NCI-H526 (cell line): ENCODE measurements around the gene CCL18.
"Not testable (repeated sequence)": the region's sequence is repeated elsewhere in the genome, so short reads cannot be mapped to it uniquely, and the experiment has no call there.

Experiments
- DNase-seq, 2 experiments: peaks; one replicate each; lab custom pipeline; 2025; lab: John Stamatoyannopoulos, UW

The CCL18 gene

DNA sequence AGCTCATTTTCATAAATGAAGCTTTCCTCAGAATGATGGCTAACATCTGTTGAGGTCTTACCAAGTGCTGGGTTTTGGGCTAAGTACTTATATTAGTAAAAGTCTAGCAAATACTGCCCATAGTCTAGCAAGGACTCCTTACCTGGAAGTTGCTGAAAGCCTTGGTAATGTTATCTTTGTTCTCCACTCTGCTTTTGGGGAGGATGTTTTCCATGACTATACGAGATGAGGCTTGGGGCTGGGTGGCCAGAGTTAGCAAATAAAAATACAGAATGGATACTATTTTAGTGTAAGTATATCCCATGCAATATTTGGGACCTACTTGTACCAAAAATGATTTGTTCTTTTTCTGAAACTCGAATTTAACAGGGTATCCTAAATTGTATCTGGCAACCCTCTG, 7.7 kb downstream of the CCL18 start:
- no peak for DNase-seq

- DNase-seq: peak; percentile 50 to 77
Observed at GRCh38 chr17:36072431-36073121, 8.5 kb downstream of the CCL18 start.

DNA sequence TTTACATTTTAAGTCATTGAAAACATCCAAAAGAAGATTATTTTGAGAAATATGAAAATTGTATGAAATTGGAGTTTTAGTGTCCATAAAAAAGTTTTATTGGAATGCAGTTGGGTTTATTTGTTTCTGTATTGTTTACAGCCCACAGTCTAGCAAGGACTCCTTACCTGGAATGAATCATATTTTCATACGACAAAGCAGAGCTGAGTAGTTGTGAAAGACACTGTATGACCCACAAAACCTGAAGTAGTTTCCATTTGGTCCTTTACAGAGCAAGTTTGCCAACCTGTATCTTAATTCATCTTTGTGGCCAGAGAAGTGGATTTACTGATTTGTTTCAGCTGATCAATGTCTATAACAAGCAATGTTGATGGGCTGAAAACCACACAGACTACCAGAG, 10.3 kb downstream of the CCL18 start:
- DNase-seq: no peak

- DNase-seq: not testable (repeated sequence)
Observed at GRCh38 chr17:36081681-36082471, 17.8 kb downstream of the CCL18 start.

DNA sequence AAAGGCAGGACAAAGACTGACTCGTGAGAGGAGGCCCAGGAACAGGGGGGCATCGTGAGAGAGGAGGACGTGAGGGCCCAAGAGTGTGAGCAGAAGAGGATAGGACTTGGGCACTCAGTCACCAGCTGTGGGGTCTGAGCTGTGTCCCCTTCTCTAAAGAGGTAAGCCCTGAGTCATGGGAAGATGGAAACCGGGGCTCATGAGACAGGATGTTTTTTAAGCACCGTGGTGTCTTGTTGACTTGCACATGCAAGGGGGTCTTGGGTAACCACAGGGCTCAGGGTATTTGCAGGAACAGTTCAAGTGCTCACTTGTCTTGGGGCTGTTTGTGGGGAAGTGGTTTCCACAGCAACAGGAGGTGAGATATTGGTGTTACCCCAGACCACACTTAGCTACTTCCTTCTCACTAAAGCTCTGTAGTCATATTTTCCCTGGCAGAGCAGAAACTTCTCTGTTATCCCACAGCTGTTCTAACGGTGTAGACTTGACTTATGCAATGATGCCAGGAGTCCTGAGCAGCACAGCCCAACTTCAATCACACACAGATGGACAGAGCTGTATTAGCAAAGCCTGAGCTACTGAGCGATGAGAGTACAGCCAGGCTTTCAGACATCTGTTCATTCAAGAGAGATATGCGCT, 18.5 kb downstream of the CCL18 start:
- not testable (repeated sequence) for DNase-seq

DNA sequence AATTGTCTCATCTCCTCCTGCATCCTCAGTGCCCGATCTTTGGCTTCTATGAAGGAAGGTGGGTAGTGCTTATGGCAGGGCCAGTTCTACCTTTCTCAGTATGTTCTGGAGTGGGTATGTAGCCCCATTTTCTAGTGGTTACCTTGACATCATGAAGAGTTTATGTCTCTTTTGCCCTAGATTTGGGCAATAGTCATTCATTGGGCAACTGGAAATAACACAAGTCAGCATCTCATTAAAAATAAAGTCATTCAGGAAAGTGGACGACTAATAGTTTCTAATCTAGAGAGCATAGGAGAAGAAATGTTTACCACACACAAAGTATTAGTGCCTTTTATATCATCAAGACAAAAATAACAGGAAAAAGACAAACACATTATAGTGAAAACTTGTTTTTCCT, 19.6 kb downstream of the CCL18 start:
- DNase-seq: not testable (repeated sequence)

DNA sequence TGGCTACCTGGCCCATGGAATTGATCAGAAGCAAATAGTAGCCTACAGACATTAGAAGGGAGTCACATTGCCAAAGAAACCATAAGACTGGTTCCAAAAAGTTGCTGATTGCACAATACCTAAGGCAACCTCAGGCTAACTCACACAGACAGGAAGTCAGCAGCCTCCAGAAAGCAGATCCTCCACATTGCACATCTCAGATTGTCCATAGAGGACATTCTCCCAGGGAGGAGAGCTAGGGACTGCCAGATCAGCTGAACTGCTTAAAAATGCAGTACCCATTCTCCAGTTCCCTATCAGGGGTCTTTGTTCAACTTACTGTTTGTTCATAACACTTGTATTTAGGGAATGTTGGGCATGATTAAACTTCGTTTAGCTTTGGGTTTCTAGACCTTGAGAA, 21.7 kb downstream of the CCL18 start:
- no peak for DNase-seq

DNA sequence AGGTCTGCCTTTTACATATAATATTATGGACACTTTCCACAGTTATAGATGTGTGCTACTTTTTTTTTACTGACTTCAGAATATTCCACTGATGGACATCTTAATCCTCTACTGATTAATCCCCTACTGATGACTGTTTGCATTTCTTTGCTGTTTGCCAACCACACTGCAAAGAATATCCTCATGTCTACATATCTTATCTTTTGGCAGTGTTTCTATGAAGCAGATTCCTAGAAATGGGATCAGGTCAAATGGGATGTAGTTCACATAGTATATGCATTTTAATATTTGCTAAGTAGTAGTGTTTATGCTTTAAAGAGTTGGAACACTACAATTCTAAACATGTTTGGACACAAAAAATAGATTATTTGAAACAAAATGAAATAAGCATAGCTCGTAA, 22.7 kb downstream of the CCL18 start:
- peak; percentile 2 to 25 for DNase-seq

DNA sequence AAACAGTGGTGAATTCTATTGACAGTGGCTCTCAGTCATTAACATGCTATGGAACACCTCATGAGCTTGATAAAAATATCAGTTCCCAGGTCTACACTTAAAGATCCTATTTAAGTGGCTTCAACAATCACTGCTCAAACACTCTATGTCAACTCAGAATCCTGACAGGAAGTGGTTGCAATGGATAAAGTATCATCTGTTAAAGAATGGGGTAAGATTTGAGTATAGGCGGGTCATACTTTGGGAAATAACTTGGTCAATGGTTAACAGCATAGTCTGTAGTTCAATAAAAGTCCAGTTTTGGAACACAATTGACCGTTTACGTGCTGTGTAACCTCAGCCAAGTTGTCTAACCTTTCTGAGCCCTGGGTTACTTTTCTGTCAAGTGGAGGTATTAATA, 23.4 kb downstream of the CCL18 start:
- not testable (repeated sequence) for DNase-seq

GRCh38 chr17:36087897-36088572, 24.0 kb downstream of the CCL18 start:
- DNase-seq: not testable (repeated sequence)

- no peak for DNase-seq
Observed at GRCh38 chr17:36088670-36089338, 24.7 kb downstream of the CCL18 start.

GRCh38 chr17:36089339-36089865, 25.3 kb downstream of the CCL18 start:
- DNase-seq: no peak

- DNase-seq: no peak
Observed at GRCh38 chr17:36089888-36090836, 26.1 kb downstream of the CCL18 start, which contains the start of gene CCL3. TSS of gene CCL3 (minus strand) at chr17:36090143. CDS start at chr17:36090058, 85 bp downstream.

GRCh38 chr17:36092230-36092629, 28.2 kb downstream of the CCL18 start:
- no peak for DNase-seq

DNA sequence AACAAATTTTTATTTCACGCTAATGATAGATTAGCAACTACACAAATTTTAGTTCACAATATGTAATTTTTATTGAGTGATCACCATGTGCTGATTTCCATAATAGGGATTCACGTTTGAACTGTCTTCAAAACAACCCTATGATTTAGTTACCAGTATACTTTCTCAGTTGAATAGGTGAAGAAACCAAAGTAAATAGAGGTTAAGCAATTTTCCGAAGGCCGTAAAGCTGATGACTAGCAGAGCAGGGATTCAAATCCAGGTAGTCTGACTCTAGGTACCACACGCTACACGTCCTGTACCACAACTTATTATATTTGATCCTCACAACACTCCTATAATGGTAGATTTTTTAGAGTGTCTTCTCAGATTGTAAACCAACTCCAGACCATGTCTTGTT, 28.6 kb downstream of the CCL18 start:
- not testable (repeated sequence) for DNase-seq

DNA sequence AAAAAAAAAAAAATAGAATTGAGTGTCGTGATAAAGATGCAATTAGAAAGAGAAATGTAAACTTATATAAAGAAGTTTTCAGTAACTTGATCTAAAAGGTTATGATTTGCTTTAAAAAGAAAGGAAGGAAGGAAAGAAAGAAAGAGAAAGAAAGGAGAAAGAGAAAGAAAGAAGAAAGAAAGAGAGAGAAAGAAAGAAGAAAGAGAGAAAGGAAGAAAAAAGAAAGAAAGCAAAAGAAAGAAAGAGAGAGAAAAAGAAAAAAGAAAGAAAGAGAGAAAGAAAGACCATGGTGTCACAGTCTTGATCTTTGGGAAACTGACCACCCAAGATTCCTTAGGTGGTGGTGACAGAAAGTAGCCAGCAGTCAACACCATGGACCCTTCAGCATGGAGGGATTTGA, 30.2 kb downstream of the CCL18 start:
- no peak for DNase-seq

- no peak for DNase-seq
Observed at GRCh38 chr17:36094746-36095145, 30.7 kb downstream of the CCL18 start.

- DNase-seq: no peak
Observed at GRCh38 chr17:36095992-36096391, 31.9 kb downstream of the CCL18 start.

GRCh38 chr17:36099004-36099403, 34.9 kb downstream of the CCL18 start:
- DNase-seq: not testable (repeated sequence)

DNA sequence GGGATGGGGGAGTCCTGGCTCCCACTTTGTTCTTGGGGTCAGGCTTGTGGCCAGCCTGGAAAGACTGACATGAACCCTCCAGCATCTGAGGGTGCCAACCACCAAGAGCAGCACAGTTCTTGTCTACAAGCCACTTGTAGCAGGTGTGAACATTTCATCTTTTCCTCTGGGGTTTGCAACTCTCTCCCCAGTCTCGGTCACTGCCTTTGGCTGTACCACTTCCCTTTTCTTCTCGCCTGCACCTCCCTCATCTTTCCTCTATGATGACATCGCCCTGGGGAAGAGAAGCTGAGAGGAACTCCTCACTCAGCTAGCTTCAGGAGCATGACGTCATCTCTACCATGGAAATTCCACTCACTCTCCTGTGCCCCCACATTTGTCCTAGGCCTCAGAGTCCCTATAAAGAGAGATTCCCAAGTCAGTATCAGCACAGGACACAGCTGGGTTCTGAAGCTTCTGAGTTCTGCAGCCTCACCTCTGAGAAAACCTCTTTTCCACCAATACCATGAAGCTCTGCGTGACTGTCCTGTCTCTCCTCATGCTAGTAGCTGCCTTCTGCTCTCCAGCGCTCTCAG, 39.4 kb downstream of the CCL18 start, which contains the start of gene CCL4:
CCL4 (plus strand) TSS at position 427 of the 575 bp plus-strand sequence; CDS start at position 506, 79 bp downstream.
- not testable (repeated sequence) for DNase-seq
